ENCODE results near the gene OLR1.
"Not testable (repeated sequence)": the region's sequence is repeated elsewhere in the genome, so short reads cannot be mapped to it uniquely, and the experiment has no call there.

Gene OLR1

GRCh38 chr12:10171973-10172728, at the start of gene OLR1:
Gene OLR1, minus strand, starts transcription at chr12:10172132. Its CDS starts 55 bp downstream, at chr12:10172077.
- no peak for DNase-seq (ENCODE audit: low spot score)

DNA sequence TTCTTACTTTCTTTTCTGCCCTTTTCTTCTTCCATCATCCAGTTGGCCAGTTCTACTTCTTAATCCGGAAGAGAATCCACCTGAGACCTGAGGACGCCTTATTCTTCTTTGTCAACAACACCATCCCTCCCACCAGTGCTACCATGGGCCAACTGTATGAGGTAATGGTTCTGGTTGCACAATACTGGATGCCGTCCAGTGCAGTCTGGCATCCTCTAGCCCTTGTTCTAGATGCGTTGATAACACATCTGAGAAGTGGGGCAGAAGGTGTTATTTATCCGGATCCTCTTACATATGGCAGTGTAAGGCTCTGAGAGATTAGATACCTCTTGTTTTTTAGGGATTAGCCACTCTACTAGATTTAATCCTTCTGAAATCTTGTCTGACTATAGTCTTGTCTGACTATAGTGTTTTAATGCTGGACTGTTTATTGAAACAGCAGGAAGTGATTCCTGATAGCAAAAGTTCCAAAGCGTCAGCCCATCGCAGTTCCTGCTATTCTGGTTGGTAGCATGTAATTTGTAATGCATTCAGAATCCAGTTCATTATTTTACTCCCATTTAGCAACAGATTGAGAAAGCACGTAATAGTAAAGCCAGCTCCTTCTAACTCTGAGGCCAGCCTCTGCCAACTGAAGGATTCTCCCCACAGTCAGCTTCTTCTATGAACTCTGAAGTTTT, 48.6 kb upstream of the OLR1 start:
- no peak for DNase-seq (ENCODE audit: low spot score)

- DNase-seq (ENCODE audit: low spot score): no peak
Observed at GRCh38 chr12:10218021-10218420, 46.1 kb upstream of the OLR1 start.

DNA sequence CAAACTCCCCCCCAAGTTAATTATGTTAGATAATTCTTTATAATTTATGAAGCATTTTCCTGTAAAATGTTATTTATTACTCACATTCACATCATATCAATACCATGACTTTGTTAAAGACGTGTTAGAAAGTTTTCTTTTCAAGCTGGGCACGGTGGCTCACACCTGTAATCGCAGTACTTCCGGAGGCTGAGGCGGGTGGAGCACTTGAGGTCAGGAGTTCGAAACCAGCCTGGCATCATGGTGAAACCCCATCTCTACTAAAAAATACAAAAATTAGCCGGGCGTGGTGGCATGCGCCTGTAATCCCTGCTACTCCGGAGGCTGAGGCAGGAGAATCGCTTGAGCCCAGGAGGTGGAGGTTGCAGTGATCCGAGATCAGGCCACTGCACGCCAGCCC, 44.0 kb upstream of the OLR1 start:
- not testable (repeated sequence) for DNase-seq (ENCODE audit: low spot score)

- DNase-seq (ENCODE audit: low spot score): no peak
Observed at GRCh38 chr12:10215436-10215835, 43.5 kb upstream of the OLR1 start.

GRCh38 chr12:10214895-10215267, 42.9 kb upstream of the OLR1 start:
- no peak for DNase-seq (ENCODE audit: low spot score)

DNA sequence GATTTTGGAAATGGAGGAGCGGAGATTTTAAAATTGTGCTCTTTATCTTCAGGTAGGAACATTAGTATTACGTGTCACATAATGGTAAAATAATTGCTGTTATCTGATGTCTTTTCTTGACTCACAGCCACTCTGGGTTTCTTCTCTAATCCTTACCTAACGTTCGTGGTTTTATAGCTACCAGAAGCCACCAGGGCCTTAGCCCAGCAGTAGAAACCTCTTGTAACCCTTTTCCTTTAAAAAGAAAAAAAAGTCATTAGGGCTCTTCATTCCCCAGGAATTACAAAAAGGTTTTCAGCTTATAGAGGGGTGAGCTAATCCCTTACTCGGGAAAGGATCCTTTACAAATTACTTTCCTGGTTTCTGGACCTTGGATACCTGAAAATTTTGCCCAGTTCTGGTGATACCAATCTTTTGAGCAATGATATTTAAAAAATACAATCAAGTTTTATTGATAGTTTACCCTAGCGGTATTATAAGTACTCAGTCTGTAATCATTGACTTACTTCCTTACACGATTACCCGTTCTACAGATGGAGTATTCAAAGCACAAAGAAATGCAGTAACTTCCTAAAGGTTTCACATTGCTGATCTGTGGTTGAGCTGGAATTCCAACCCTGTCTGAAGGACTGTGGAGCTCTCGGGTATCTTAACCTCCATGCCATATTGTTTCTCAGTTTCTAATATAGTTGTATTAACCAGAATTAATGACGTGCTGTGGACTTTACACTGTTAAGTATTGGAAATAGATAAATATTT, 42.4 kb upstream of the OLR1 start:
- DNase-seq (ENCODE audit: low spot score): no peak

GRCh38 chr12:10213168-10214135, 41.5 kb upstream of the OLR1 start:
- DNase-seq (ENCODE audit: low spot score): peak; percentile 83

GRCh38 chr12:10212739-10213131, 40.8 kb upstream of the OLR1 start, which contains the start of gene GABARAPL1:
Gene GABARAPL1, plus strand, starts transcription at chr12:10212877. Its CDS starts 253 bp downstream, at chr12:10213130.
- DNase-seq (ENCODE audit: low spot score): peak; percentile 91

DNA sequence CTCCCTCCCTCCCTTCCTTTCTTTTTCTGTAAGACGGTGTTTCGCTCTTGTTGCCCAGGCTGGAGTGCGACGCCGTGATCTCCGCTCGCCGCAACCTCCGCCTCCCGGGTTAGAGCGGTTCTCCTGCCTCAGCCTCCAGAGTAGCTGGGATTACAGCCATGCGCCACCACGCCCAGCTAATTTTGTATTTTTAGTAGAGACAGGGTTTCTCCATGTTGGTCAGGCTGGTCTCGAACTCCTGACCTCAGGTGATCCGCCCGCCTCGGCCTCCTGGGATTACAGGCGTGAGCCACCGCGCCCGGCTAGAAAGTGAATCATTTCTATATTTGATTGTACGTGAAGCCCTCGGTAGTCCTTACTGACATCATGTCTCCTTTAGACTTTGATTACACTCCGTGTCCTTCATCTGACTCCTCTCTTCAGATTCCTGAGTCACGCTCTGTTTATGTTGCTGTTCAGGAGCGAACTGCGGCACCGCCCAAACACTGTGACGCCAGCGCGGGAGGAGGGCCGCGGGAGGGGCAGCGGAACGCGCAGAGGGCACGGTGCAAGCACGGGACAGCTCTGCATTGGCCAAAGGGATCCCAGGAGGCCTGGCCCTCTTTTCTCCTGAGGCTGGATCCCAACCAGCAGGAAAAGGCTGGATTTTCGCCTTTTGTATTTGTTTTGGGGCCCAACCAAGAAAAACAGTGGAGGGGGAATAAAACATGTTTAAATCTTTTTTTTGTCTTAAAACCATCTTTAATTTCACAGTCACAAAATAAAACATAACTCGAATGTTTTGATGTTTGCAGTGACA, 40.2 kb upstream of the OLR1 start:
- peak; percentile 91 for DNase-seq (ENCODE audit: low spot score)

DNA sequence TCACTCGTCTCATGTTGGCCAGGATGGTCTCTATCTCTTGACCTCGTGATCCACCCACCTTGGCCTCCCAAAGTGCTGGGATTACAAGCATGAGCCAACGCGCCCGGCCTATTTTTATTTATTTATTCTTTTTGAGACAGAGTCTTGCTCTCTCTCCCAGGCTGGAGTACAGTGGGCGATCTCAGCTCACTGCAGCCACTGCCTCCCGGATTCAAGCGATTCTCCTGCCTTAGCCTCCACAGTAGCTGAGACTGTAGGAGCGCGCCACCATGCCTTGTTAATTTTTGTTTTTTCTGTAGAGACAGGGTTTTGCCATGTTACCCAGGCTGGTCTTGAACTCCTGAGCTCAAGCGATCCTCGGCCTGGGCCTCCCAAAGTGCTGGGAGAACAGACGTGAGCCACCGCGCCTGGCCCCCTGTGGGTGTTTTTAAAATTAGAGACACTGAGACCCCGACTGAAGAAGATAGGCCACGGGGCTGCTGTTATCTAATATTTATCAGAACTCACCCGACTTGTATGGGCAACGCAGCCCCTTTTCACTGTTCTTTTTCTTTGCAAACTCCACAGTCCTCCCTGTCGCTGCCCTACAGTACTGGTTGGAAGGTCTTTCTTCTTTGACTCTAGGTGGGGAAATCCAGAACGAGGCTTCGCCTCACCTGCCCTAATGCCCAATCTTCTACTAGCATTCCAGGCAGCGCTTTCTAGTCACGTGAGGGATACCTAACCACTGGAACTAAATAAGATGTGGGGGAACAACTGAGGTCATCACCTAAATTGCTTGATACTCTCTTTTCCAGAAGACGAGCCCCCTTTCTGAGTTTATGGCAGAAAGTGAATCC, 39.4 kb upstream of the OLR1 start:
- no peak for DNase-seq (ENCODE audit: low spot score)

DNA sequence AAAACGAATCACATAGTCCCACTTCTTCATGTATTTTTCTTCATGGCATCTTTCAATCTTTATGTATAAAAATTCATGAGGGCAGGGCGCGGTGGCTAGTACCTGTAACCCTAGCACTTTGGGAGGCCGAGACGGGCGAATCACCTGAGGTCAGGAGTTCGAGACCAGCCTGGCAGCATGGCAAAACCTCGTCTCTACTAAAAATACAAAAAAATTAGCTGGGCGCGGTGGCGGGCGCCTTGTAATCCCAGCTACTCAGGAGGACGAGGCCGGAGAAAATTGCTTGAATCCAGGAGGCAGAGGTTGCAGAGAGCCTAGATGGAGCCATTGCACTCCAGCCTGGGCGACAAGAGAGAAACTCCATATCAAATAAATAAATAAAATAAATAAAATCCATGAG, 38.3 kb upstream of the OLR1 start:
- no peak for DNase-seq (ENCODE audit: low spot score)

DNA sequence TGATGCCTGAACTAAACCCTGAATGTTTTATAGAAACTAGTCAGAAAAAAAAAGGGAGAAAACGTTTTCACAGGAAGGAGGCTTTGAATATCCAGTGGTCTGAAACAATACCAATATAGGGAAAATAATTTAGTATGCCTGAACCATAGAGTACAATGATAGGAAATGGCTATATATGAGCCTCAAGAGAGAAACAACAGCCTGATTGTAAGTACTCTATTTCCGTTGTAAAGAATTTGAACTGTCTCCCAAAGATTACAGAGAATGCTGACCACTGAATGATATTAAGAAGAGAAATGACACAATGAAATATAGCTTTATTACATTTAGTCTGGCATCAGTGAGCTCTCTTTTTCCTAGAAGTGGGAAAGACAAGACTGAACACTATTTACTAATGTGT, 35.2 kb upstream of the OLR1 start:
- no peak for DNase-seq (ENCODE audit: low spot score)

GRCh38 chr12:10205220-10205807, 33.4 kb upstream of the OLR1 start:
- DNase-seq (ENCODE audit: low spot score): no peak

DNA sequence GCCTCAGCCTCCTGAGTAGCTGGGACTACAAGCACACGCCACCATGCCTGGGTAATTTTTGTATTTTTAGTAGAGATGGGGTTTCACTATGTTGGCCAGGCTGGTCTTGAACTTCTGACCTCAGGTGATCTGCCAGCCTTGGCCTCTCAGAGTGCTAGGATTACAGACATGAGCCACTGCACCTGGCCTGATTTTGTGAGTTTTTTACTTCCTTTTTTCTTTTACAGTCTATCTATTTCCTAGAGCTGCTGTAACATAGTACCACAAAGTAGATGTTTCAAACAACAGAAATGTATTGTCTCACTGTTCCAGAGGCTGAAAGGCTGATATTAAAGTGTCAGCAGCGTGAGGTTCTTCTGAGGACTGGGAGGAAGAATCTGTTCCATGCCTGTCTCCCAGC, 32.6 kb upstream of the OLR1 start:
- not testable (repeated sequence) for DNase-seq (ENCODE audit: low spot score)

GRCh38 chr12:10197879-10198278, 25.9 kb upstream of the OLR1 start:
- no peak for DNase-seq (ENCODE audit: low spot score)

DNA sequence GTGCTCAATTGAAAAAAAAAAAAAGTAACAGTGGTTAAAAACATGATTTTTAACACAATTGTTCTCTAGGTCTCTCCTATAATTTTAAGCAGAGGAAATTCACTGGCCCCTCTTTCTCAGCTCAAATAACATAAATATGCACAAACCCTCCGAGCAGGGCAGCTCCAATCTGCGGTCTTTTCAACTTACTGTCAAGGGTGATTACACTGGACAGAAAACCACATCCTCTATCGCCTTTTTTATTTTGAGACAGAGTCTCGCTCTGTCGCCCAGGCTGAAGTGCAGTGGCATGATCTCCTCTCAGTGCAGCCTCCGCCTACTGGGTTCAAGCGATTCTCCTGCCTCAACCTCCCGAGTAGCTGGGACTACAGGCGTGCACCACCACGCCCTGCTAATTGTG, 24.3 kb upstream of the OLR1 start:
- no peak for DNase-seq (ENCODE audit: low spot score)

DNA sequence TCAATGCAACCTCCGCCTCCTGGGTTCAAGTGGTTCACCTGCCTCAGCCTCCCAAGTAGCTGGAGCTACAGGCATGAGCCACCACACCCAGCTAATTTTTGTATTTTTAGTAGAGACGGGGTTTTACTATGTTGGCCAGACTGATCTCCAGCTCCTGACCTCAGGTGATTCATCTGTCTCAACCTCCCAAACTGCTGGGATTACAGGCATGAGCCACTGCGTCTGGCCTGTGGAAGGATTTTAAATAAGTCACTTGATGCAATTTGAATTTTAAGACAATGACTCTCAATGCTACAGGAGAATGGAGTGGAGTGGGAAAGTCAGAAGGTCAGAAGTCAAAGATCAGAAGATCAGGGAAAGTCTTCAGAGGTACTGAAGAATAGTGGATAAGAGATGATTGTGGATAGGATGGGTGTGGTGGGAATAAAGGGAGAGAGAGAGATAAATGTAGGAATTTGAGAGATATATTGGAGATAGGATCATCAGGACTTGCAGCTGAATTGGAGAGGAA, 22.3 kb upstream of the OLR1 start:
- DNase-seq (ENCODE audit: low spot score): no peak

GRCh38 chr12:10191865-10192264, 19.9 kb upstream of the OLR1 start:
- no peak for DNase-seq (ENCODE audit: low spot score)
